GM12864 (cell line): ENCODE data around the gene GRK4.
"Not testable (repeated sequence)": the region's sequence is repeated elsewhere in the genome, so short reads cannot be mapped to it uniquely, and the experiment has no call there.

Experiments used
- DNase-seq: peaks from one replicate; pipeline ENCODE4 v3.0.0-alpha.2; 2011; ENCODE audit warnings: low read depth
- H3K4me3 ChIP-seq: 2 replicates; pipeline ENCODE4 v1.5.1; 2011; ENCODE audit warnings: mild to moderate bottlenecking, low read depth, low read length, control low read depth
- TF ChIP-seq, protein P1 (sequence below): IDR thresholded peaks from 2 replicates; pipeline ENCODE4 v1.5.1; 2011; ENCODE audit warnings: low read depth, mild to moderate bottlenecking, moderate library complexity, low read length, control low read depth, inconsistent platforms; ENCODE audit errors: missing control alignments

GRK4 gene

DNA sequence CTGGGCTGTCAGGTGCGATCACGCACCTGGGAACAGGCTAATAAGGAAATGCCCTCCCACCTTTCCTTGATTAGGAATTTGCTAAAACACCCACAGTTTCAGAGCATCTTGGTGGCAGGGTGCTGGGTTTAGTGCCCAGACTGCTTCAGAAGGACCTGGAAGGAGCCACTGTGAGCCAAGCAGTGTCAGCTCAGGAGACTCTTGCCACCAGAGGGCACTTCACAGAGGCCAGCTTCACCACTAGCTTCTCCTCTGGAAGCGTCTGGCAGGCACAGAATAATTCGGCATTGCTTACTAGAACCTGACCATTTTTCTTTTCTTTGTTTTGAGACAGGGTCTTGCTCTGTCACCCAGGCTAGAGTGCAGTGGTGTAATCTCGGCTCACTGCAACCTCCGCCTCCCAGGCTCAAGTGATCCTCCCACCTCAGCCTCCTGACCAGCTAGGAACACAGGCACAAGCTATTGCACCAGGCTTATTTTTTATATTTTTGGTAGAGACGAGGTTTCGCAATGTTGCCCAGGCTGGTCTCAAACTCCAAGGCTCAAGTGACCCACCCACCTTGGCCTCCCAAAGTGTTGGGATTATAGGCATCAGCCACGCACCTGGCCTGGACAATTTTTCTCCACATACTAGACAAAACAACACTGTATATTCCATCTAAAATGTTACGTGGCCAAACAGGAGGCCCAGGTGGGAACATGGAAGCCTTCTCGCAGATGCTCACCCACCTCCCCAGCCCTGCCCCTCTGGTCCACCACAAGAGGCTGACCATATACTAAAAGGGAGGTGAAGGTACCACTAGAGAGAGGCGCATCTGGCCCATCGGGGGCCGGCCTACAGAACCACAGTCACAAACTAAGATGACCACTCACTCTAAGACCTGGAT, 14.2 kb upstream of the GRK4 start:
- TF ChIP-seq, protein P1, sequence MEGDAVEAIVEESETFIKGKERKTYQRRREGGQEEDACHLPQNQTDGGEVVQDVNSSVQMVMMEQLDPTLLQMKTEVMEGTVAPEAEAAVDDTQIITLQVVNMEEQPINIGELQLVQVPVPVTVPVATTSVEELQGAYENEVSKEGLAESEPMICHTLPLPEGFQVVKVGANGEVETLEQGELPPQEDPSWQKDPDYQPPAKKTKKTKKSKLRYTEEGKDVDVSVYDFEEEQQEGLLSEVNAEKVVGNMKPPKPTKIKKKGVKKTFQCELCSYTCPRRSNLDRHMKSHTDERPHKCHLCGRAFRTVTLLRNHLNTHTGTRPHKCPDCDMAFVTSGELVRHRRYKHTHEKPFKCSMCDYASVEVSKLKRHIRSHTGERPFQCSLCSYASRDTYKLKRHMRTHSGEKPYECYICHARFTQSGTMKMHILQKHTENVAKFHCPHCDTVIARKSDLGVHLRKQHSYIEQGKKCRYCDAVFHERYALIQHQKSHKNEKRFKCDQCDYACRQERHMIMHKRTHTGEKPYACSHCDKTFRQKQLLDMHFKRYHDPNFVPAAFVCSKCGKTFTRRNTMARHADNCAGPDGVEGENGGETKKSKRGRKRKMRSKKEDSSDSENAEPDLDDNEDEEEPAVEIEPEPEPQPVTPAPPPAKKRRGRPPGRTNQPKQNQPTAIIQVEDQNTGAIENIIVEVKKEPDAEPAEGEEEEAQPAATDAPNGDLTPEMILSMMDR, result peak; percentile 64
- DNase-seq, result no peak
- H3K4me3 ChIP-seq, result no peak overlapping the region

DNA sequence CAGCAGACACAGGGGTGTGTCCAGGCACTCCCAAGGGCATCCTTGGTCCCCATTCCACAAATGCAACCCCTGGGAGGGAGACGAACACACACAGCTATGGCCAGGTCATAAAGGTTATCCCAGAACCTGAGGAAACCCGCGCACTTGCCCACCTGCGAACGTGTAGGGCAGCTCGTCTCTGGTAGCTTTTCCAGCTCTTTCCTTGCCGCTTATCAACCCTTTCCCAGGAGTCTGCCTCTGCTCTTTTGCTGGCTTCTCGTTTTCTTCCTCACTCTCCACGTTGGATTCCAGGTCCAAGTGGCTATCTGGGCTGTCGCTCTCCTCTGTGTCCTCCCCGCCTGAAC, 13.6 kb upstream of the GRK4 start:
- TF ChIP-seq, protein P1, result no peak

DNA sequence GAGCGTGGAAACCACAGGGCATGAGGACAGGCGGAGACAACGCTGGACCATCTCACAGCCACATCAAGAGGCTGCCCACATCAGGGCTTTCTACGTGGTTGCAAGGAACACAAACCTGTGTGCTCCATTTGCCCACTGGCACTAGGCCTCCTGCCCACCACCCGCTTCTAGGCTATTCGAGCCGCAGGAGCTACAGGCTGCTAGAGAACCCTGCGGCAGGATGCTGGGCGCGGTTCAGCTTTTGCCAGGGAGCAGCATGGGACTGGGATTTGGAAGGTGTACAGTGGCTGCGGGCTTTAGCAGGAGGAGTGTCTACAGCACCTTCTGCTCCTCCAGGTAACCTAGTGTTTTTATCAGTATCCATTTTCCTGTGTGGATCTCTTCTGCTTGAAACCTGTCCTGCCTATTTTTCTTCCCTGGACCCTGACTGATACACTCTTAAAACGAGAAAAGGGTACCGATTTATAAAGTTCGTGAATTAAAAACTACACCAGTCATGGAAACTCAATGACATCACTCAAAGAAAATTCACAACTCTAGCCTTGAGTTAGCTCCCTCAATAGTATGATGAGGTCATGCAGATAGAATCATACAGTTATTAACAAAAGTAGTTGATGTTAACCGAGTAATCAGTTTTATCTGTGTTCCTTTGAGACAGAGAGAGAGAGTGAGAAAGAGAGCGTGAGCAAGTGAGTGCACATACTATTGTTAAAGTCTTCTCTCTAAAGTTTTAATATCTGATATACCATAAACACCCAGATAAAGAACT, 13.0 kb upstream of the GRK4 start:
- TF ChIP-seq, protein P1, result no peak
- H3K4me3 ChIP-seq, result no peak overlapping the region

More for the DNA sequence above, 13.6 kb upstream of the GRK4 start:
- H3K4me3 ChIP-seq, result no peak overlapping the region
- DNase-seq, result no peak

GRCh38 chr4:2953496-2953895, 9.9 kb upstream of the GRK4 start:
- no peak overlapping the region for H3K4me3 ChIP-seq
- TF ChIP-seq, protein P1, result no peak
- DNase-seq, result no peak

More for the DNA sequence above, 13.0 kb upstream of the GRK4 start:
- DNase-seq, result no peak

- no peak overlapping the region for H3K4me3 ChIP-seq
- TF ChIP-seq, protein P1, result peak; percentile 2
- peak; percentile 66 for DNase-seq
Observed at GRCh38 chr4:2954358-2955185, 8.8 kb upstream of the GRK4 start.

GRCh38 chr4:2955186-2956044, 8.0 kb upstream of the GRK4 start:
- not testable (repeated sequence) for H3K4me3 ChIP-seq, DNase-seq
- TF ChIP-seq, protein P1, result peak; percentile 31
